Chondrocyte (in vitro differentiated cells): Measurements from ENCODE around the gene ENTR1. TPM values are rescaled to one million over a fixed set of nuclear protein-coding genes. Genes with fewer than 3 reads are reported as not detected.

Source experiments
- DNase-seq: peaks from one replicate; pipeline ENCODE4 v3.0.0; 2021; ENCODE audit warnings: mixed read lengths, low spot score
- H3K27ac Mint-ChIP-seq: one replicate; pipeline ENCODE4 v1.8.0; 2021; ENCODE audit warnings: mild to moderate bottlenecking, moderate library complexity, mixed read lengths; ENCODE audit not compliant: unreplicated experiment
- H3K27me3 Mint-ChIP-seq: 2 replicates; pipeline ENCODE4 v1.8.0; 2021; ENCODE audit warnings: low read depth, mixed read lengths
- H3K36me3 Mint-ChIP-seq: 2 replicates; pipeline ENCODE4 v1.8.0; 2021; ENCODE audit warnings: low read depth, mixed read lengths
- H3K4me1 Mint-ChIP-seq: 2 replicates; pipeline ENCODE4 v1.8.0; 2021; ENCODE audit warnings: low read depth, mild to moderate bottlenecking, mixed read lengths
- H3K4me3 Mint-ChIP-seq: one replicate; pipeline ENCODE4 v1.8.0; 2021; ENCODE audit warnings: mild to moderate bottlenecking, moderate library complexity, mixed read lengths; ENCODE audit not compliant: unreplicated experiment
- H3K9me3 Mint-ChIP-seq: 2 replicates; pipeline ENCODE4 v1.8.0; 2021; ENCODE audit warnings: low read depth, mixed read lengths
- CTCF ChIP-seq: fragments of 200-600 bp; sonication (generic); IDR thresholded peaks from 2 replicates; pipeline ENCODE4 v1.5.0; 2021; ENCODE audit warnings: antibody characterized with exemption, mild to moderate bottlenecking, moderate library complexity
- total RNA-seq: library from RNA; stranded (reverse); gene quantifications from 3 replicates; pipeline ENCODE4 v1.2.1, GENCODE V29; 2021

The ENTR1 gene
- total RNA-seq, 1 donor from 2014 or later, result 49.6 TPM

- peaks cover 8% of the 10 kb centered on the region for H3K4me1 Mint-ChIP-seq
- H3K36me3 Mint-ChIP-seq, result no peaks in the 10 kb centered on the region
- no peak for DNase-seq
- H3K27ac Mint-ChIP-seq, result peak overlapping the region; percentile 45
- no peak for TF ChIP-seq CTCF
- no peaks in the 10 kb centered on the region for H3K9me3 Mint-ChIP-seq
- no peak overlapping the region for H3K4me3 Mint-ChIP-seq
- no peaks in the 10 kb centered on the region for H3K27me3 Mint-ChIP-seq
These were observed 48.0 kb downstream of the ENTR1 start for GRCh38 chr9:136362450-136362784.

- no peak for DNase-seq
- no peaks in the 10 kb centered on the region for H3K36me3 Mint-ChIP-seq
These were observed 48.5 kb downstream of the ENTR1 start for GRCh38 chr9:136361754-136362449.

GRCh38 chr9:136361047-136361753 is 49.2 kb downstream of the ENTR1 start:
- Mint-ChIP-seq H3K4me1 (peaks cover 8% of the 10 kb centered on the region), H3K27ac (no peak overlapping the region), H3K9me3 (no peaks in the 10 kb centered on the region), H3K4me3 (no peak overlapping the region), H3K27me3 (no peaks in the 10 kb centered on the region), H3K36me3 (no peaks in the 10 kb centered on the region)
- TF ChIP-seq CTCF, result no peak
- no peak for DNase-seq

More at GRCh38 chr9:136361754-136362449, 48.5 kb downstream of the ENTR1 start:
- Mint-ChIP-seq H3K4me3 (no peak overlapping the region), H3K9me3 (no peaks in the 10 kb centered on the region), H3K27ac (no peak overlapping the region), H3K27me3 (no peaks in the 10 kb centered on the region), H3K4me1 (peaks cover 8% of the 10 kb centered on the region)
- no peak for TF ChIP-seq CTCF

GRCh38 chr9:136359774-136360718 is 50.4 kb downstream of the ENTR1 start:
- TF ChIP-seq CTCF, result no peak
- Mint-ChIP-seq H3K27ac (no peak overlapping the region), H3K4me3 (no peak overlapping the region), H3K4me1 (peaks cover 8% of the 10 kb centered on the region), H3K36me3 (no peaks in the 10 kb centered on the region), H3K27me3 (no peaks in the 10 kb centered on the region), H3K9me3 (no peaks in the 10 kb centered on the region)
- no peak for DNase-seq

- Mint-ChIP-seq H3K4me1 (peaks cover 17% of the 10 kb centered on the region), H3K27me3 (no peaks in the 10 kb centered on the region), H3K4me3 (no peak overlapping the region), H3K36me3 (no peaks in the 10 kb centered on the region), H3K9me3 (no peaks in the 10 kb centered on the region), H3K27ac (no peak overlapping the region)
- TF ChIP-seq CTCF, result no peak
- no peak for DNase-seq
These were observed 51.5 kb downstream of the ENTR1 start for GRCh38 chr9:136358888-136359287.
